Ascending aorta (tissue), 2 donors: ENCODE results near the gene ADSS1. TPM values are rescaled to one million over a fixed set of nuclear protein-coding genes. Genes with fewer than 3 reads are reported as not detected.

Experiments used
- DNase-seq, 2 donors: peaks; one replicate each; pipeline ENCODE4 v3.0.0-alpha.2; 2019; ENCODE audit warnings: low spot score in 2 of 2
- H3K27ac ChIP-seq, 2 donors: fragments of 200-600 bp; sonication (generic); one replicate each; pipeline ENCODE4 v1.5.1; 2016 to 2017; ENCODE audit warnings: mild to moderate bottlenecking in 1 of 2
- H3K27me3 ChIP-seq: fragments of 200-600 bp; sonication (generic); one replicate; pipeline ENCODE4 v1.5.1; 2017
- H3K36me3 ChIP-seq, 2 donors: fragments of 200-600 bp; sonication (generic); one replicate each; pipeline ENCODE4 v1.5.1; 2016
- H3K4me1 ChIP-seq, 2 donors: fragments of 200-600 bp; sonication (generic); one replicate each; pipeline ENCODE4 v1.5.1; 2016 to 2017; ENCODE audit warnings: mild to moderate bottlenecking in 1 of 2
- H3K4me3 ChIP-seq, 2 donors: fragments of 200-600 bp; sonication (generic); one replicate each; pipeline ENCODE4 v1.5.1; 2016 to 2017; ENCODE audit warnings: mild to moderate bottlenecking in 1 of 2
- H3K9me3 ChIP-seq, 2 donors: fragments of 200-600 bp; sonication (generic); one replicate each; pipeline ENCODE4 v1.5.1; 2016
- intact Hi-C: fragments of 100-400 bp; cut with DNase I; formaldehyde crosslinking; loops from one replicate; pipeline ENCODE4 v1.15.1; 2023
- total RNA-seq: library from RNA; depleted of rRNA; stranded (reverse); fragments of >200 nt; gene quantifications from one replicate; pipeline ENCODE4 v1.1.0, GENCODE V29; 2016
- TF ChIP-seq, protein P1 (sequence below), 3 experiments: fragments of 200-600 bp in 2 of 3; fragments of 450-650 bp in 1 of 3; sonication (generic) in 2 of 3; IDR thresholded peaks; one replicate each; pipeline ENCODE4 v1.5.1; 2016 to 2019; ENCODE audit warnings: antibody characterized with exemption in 3 of 3, mild to moderate bottlenecking in 1 of 3, moderate library complexity in 1 of 3

The ADSS1 gene
- total RNA-seq, 1 donor from 2014 or later, result 30.2 TPM

DNA sequence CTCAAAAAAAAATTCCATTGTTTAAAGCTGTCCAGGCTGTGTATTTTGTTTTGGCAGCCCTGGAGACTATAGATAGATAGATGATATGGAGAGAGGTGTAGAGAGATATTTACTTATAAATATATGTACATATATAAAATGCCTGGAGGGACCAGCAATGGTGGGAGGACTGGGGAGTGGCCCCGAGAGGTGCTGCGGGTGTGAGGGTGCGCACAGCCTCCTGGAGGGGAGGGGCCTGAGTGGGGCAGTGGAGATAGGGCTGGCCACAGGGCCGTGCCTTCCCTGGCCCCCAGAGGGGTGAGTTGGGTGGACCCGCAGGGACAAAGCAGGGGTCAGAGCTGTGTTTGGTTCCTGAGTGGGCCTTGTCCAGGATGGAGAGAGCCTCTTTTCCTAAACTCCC lies 6.5 kb downstream of the ADSS1 start:
- Histone ChIP-seq H3K27ac (peak overlapping the region; percentile 93 to 94), H3K9me3 (no peaks in the 10 kb centered on the region)

DNA sequence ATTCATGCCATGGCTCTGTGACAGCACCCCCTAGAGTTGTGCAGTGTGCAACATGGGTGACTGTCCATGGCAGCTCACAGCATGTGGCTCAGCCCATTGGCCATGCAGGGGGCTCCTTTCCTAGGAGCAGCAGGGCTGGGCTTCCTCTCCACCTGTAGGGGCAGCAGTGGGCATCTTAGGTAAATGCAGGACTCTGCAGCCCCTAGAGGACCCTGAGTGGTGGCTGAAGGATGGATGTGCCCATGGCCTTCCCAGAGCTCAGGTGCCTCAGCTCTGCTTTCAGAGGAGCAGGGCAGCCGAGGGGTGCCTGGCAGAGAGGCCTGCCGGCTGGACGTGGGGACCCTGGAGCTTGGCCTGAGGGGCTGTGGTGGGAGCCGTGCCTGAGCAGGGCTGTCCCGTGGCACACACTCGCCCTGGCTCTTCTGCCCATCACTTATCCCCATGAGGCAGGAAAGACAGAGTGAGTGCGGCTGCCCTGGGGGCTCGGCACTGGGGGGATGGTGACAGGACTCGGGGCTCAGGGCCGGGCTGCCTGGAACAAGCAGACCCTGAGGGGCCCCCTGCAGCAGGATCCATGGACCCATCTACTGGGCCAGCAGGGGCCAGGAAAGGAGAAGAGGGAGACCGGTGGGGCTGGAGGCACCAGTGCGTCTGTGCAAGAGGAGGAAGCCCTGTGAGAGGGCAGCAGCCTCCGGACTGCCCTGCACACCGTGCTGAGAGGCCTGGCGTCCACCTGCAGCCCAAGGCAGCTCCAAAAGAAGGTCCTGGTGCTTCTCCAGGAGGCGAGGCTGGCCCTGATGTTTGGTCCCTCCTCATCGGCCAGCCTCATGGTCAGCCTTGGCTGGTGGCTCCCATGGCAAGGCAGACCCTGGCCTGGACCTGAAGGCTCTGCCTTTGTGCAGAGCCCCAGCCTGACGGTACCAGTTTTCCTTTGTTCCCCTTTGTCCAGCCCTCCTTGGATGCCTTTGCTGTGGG lies 7.6 kb downstream of the ADSS1 start:
- no peaks in the 10 kb centered on the region for H3K36me3 ChIP-seq
- H3K4me1 ChIP-seq, result peaks cover 28 to 55% of the 10 kb centered on the region in 2 donors
- DNase-seq, result no peak
- H3K27ac ChIP-seq, result peak overlapping the region; percentile 93 to 94
- TF ChIP-seq, protein P1, sequence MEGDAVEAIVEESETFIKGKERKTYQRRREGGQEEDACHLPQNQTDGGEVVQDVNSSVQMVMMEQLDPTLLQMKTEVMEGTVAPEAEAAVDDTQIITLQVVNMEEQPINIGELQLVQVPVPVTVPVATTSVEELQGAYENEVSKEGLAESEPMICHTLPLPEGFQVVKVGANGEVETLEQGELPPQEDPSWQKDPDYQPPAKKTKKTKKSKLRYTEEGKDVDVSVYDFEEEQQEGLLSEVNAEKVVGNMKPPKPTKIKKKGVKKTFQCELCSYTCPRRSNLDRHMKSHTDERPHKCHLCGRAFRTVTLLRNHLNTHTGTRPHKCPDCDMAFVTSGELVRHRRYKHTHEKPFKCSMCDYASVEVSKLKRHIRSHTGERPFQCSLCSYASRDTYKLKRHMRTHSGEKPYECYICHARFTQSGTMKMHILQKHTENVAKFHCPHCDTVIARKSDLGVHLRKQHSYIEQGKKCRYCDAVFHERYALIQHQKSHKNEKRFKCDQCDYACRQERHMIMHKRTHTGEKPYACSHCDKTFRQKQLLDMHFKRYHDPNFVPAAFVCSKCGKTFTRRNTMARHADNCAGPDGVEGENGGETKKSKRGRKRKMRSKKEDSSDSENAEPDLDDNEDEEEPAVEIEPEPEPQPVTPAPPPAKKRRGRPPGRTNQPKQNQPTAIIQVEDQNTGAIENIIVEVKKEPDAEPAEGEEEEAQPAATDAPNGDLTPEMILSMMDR (IDR thresholded peaks at IDR 0.05), result no peak
- intact Hi-C loops, result loop anchor here (10.0 kb wide), 1 partner anchor 753 kb away; the partner anchor contains the start of gene CRIP1
- no peak overlapping the region for H3K4me3 ChIP-seq
- H3K27me3 ChIP-seq, result no peaks in the 10 kb centered on the region
- H3K9me3 ChIP-seq, result no peaks in the 10 kb centered on the region

More for the DNA sequence above, 6.5 kb downstream of the ADSS1 start:
- TF ChIP-seq, protein P1 (IDR thresholded peaks at IDR 0.05), result no peak
- peaks cover 27 to 56% of the 10 kb centered on the region in 2 donors for H3K4me1 ChIP-seq
- H3K36me3 ChIP-seq, result no peaks in the 10 kb centered on the region
- no peaks in the 10 kb centered on the region for H3K27me3 ChIP-seq
- no peak overlapping the region for H3K4me3 ChIP-seq
- intact Hi-C loops, result loop anchor here (10.0 kb wide), 1 partner anchor 754 kb away; the partner anchor contains the start of gene CRIP1
- no peak for DNase-seq

DNA sequence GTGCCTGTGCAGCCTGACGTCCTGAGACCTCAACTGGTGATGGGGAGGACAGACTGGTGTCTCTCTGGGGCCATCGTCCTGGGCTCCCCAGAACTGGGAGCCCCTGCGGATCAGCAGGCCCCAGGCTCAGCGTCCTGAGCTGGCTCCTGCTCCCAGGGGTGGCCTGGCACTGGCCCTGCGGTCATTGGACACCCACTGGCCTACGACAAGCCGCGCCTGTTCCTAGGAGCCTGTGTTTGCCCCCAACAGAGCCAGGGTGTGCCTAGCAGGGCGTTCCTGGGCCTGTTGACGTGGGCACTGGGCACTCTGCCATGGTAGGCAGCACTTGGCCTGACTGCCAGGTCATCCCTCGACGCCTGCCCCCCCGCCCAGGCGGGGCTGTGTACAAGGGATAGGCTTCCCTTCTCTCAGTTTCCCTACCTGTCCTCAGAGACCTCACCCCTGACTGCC lies 8.4 kb downstream of the ADSS1 start:
- intact Hi-C loops, result loop anchor here (10.0 kb wide), 1 partner anchor 752 kb away; the partner anchor contains the start of gene CRIP1
- Histone ChIP-seq H3K27me3 (no peaks in the 10 kb centered on the region), H3K4me1 (peaks cover 24 to 61% of the 10 kb centered on the region in 2 donors), H3K4me3 (no peak overlapping the region), H3K9me3 (no peaks in the 10 kb centered on the region), H3K36me3 (peaks cover 0 to under 1% of the 10 kb centered on the region in 2 donors), H3K27ac (peak overlapping the region; percentile 93 to 94)
- DNase-seq, result peak in 1 of 2 donors; percentile 90
- TF ChIP-seq, protein P1 (IDR thresholded peaks at IDR 0.05), result no peak

DNA sequence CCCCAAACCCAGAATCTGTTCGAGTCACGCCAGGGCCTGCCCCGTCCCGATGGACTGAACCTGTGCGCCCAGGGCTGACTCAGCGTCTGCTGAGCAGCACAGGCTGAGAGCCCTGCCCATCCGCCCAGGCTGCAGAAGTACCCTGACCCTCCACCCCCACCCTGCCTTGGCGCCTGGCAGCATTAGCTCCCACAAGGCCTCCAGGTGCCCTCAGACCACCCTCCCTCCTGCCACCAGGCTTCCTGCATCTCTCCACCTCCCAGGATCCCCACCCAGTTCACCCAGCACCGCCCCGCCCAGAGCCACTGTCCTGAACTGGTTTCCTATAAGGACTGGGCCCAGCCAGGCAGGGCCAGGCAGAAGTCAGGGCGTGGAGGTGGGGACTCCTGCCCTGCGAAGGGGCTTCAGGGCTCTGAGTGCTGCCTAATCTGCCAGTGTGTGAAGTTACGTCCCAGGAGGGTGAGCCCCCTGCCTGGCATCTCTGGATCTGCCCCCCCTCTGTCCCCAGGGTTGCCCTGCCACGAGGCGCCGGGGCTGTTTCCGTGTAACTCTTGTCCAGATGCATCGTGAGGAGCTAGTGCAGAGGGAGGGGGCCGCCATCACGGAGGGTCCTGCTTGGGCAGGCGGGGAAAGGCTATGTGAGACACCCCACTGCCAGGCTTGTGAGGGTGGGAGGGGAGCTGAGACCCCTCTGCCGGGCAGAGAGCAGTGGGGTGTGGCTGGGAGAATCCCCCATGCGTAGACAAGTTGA lies 9.1 kb downstream of the ADSS1 start:
- peaks cover 24 to 66% of the 10 kb centered on the region in 2 donors for H3K4me1 ChIP-seq
- DNase-seq, result no peak
- TF ChIP-seq, protein P1 (IDR thresholded peaks at IDR 0.05), result no peak
- peak overlapping the region; percentile 93 to 94 for H3K27ac ChIP-seq
- intact Hi-C loops, result loop anchor here (10.0 kb wide), 1 partner anchor 752 kb away; the partner anchor contains the start of gene CRIP1
- no peaks in the 10 kb centered on the region for H3K9me3 ChIP-seq
- H3K4me3 ChIP-seq, result no peak overlapping the region
- H3K27me3 ChIP-seq, result no peaks in the 10 kb centered on the region
- H3K36me3 ChIP-seq, result peaks cover 0 to 5% of the 10 kb centered on the region in 2 donors

DNA sequence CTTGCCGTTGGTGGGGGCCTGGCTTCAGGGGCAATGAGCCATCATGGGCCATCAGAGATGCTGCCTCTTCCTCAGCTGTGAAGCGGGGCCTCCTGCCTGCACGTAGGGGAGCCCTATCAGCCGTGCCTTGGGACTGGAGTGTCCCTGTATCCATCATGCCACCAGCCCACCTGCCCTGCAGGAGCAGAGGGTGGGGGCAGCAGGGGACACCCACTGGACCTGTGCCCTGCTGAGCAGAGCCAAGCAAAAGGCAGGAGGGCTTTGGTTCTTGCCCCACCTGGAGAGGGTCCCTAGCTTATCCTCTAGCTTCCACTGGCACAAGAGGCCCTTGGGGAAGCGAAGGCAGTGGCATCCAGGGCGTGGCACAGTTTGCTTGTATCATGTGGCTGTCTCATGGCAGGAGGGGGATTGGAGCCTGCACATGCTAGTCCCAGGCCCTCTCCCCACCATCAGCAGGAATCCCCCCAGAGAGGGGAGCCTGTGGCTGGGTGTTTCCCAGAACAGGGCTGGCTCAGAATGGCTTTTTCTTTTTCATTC lies 10.1 kb downstream of the ADSS1 start:
- Histone ChIP-seq H3K4me3 (no peak overlapping the region), H3K36me3 (peaks cover 8 to 15% of the 10 kb centered on the region in 2 donors), H3K27ac (peak overlapping the region; percentile 93 to 94), H3K27me3 (no peaks in the 10 kb centered on the region), H3K4me1 (peaks cover 24 to 66% of the 10 kb centered on the region in 2 donors), H3K9me3 (no peaks in the 10 kb centered on the region)
- no peak for DNase-seq
- intact Hi-C loops, result loop anchor here (10.0 kb wide), 1 partner anchor 751 kb away; the partner anchor contains the start of gene CRIP1
- TF ChIP-seq, protein P1 (IDR thresholded peaks at IDR 0.05), result no peak
